HCT116 (cell line): Measurements from ENCODE around the gene APOLD1.

Experiments
- EZH2 ChIP-seq: fragments of 200-600 bp; sonication (generic); IDR thresholded peaks from 2 replicates; pipeline ENCODE4 v1.6.1; 2017; ENCODE audit warnings: antibody characterized with exemption, mixed run types
- POLR2A ChIP-seq: IDR thresholded peaks from 2 replicates; pipeline ENCODE4 v1.7.0; 2011; ENCODE audit warnings: borderline replicate concordance; ENCODE audit not compliant: insufficient read depth, insufficient read length; ENCODE audit errors: extremely low read depth
- ZNF274 ChIP-seq: fragments of 200-500 bp; sonication (Bioruptor generic); IDR thresholded peaks from 2 replicates; pipeline ENCODE4 v1.6.1; 2014; ENCODE audit warnings: mild to moderate bottlenecking, low read depth, low read length, inconsistent platforms
- TF ChIP-seq, protein P1 (sequence below), 3 experiments: fragments of 200-600 bp in 1 of 3; sonication (generic) in 1 of 3; IDR thresholded peaks in 2 of 3; conservative IDR thresholded peaks in 1 of 3; 2 replicates each; pipeline ENCODE4 v1.5.1; 2012 to 2017; ENCODE audit warnings: low read depth in 2 of 3, low read length in 2 of 3, antibody characterized with exemption in 1 of 3, borderline replicate concordance in 1 of 3, control low read depth in 1 of 3, mild to moderate bottlenecking in 1 of 3, mixed read lengths in 1 of 3, mixed run types in 1 of 3, moderate library complexity in 1 of 3; ENCODE audit not compliant: insufficient read depth in 1 of 3

DNA sequence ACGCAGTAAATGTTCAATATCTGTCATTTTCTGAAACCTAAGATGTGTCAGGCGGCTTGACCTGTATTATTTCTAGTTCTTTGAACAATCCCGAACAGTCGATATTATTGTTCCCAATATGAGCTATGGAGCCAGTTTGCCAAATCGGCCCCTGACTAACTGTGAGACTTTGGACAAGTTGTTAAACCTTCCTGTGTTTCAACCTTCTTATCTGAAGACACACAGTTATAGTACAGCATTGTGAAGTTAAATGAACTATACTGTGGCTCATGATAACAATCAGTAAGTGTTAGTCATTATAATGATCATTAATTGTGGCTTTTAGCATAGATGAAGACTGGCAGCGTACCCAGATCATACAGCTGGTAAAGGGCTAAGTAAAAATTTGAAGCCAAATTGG lies 51.1 kb downstream of the APOLD1 start:
- no peak for TF ChIP-seq EZH2
- TF ChIP-seq, protein P1, sequence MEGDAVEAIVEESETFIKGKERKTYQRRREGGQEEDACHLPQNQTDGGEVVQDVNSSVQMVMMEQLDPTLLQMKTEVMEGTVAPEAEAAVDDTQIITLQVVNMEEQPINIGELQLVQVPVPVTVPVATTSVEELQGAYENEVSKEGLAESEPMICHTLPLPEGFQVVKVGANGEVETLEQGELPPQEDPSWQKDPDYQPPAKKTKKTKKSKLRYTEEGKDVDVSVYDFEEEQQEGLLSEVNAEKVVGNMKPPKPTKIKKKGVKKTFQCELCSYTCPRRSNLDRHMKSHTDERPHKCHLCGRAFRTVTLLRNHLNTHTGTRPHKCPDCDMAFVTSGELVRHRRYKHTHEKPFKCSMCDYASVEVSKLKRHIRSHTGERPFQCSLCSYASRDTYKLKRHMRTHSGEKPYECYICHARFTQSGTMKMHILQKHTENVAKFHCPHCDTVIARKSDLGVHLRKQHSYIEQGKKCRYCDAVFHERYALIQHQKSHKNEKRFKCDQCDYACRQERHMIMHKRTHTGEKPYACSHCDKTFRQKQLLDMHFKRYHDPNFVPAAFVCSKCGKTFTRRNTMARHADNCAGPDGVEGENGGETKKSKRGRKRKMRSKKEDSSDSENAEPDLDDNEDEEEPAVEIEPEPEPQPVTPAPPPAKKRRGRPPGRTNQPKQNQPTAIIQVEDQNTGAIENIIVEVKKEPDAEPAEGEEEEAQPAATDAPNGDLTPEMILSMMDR (IDR thresholded peaks at IDR 0.05 in 2 of 3, conservative IDR thresholded peaks at IDR 0.05 in 1 of 3; ENCODE audit: borderline replicate concordance in 1 of 3, insufficient read depth in 1 of 3, low read depth in 2 of 3, low read length in 2 of 3), result no peak
- TF ChIP-seq POLR2A, result no peak
- TF ChIP-seq ZNF274, result no peak
